ENCODE data around the gene AP5B1. TPM values are rescaled to one million over a fixed set of nuclear protein-coding genes. Genes with fewer than 3 reads are reported as not detected.

Gene AP5B1
- total and polyA plus RNA-seq, 8 donors, result 3.6 to 44.9 (median 12.4) TPM

DNA sequence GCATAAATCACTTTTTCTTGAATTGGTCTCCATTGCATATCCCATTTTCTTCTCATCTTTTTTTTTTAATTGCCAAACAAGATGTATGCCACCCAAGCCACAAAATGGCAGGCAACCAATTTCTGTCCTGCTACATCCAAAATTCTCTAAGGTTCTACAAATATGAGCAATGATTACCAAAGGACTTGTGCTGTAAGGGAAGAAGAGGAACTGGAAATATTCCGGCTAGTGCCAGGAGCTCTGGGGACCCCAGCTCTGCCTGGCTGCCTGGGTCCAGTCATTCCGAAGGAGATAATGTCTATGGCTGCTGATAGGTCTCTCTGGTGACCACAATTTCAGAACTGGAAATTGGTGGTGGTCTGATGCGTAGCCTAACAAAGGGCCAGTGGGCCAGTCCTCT is 35.9 kb upstream of the AP5B1 start:
- 97 to 99% (median 97%) methylated on average over 3 of the region's 3 CpGs for WGBS, 5 donors
- Histone ChIP-seq H3K9me3 (no peaks in the 10 kb centered on the region), H3K27me3 (no peaks in the 10 kb centered on the region), H3K4me1 (peaks cover 4 to 39% (median 30%) of the 10 kb centered on the region in 4 donors), H3K27ac (no peak overlapping the region), H3K4me3 (no peak overlapping the region), H3K36me3 (peaks cover 0 to 10% (median 2%) of the 10 kb centered on the region in 4 donors)
- no peak for TF ChIP-seq POLR2AphosphoS5 (IDR thresholded peaks at IDR 0.05)
- no peak for TF ChIP-seq CTCF (IDR thresholded peaks at IDR 0.05)
- TF ChIP-seq POLR2A (IDR thresholded peaks at IDR 0.05), result no peak
- TF ChIP-seq EP300 (IDR thresholded peaks at IDR 0.05), result no peak
- no peak for DNase-seq
- intact Hi-C loops (cut with DNase I; ENCODE audit: low total_unique reads), result loop anchor here (5.0 kb wide), 1 partner anchor 104 kb away; the partner anchor contains the start of gene KAT5

DNA sequence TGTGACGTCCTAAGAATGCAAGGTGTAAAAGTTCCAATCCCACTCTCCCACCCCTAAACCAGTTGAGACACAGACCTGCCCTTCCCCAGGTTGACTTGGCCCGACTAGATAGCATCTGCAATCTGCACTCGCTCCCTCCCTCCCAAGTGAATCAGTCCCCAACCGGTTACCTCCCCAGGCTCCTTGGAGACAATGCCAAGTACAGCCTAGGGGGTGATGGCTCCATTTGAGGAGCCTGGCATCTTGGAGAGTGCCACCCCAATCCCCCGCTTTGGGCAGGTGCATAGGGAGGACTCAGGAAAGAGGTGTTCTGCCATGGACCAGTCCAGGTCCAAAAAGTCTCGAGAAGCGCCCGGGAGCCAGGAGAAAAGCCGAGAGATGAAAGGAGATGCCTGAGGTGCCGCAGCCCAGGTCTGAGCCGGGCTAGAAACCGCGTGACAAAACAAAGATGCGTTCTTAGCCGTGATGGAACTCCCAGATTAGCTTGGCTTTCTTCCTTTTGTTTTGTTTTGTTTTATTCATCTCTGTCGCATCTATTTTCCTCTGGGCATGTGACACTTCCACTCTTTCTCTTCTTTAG is 34.3 kb upstream of the AP5B1 start:
- Histone ChIP-seq H3K4me3 (no peak overlapping the region), H3K4me1 (peaks cover 4 to 32% (median 26%) of the 10 kb centered on the region in 4 donors), H3K9me3 (no peaks in the 10 kb centered on the region), H3K27me3 (no peaks in the 10 kb centered on the region), H3K27ac (no peak overlapping the region), H3K36me3 (peaks cover 0 to 10% (median 2%) of the 10 kb centered on the region in 4 donors)
- TF ChIP-seq POLR2A (IDR thresholded peaks at IDR 0.05), result no peak
- TF ChIP-seq POLR2AphosphoS5 (IDR thresholded peaks at IDR 0.05), result no peak
- TF ChIP-seq CTCF (IDR thresholded peaks at IDR 0.05), result no peak
- TF ChIP-seq EP300 (IDR thresholded peaks at IDR 0.05), result no peak
- 80 to 91% (median 87%) methylated on average over 14 to 16 of the region's 16 CpGs for WGBS, 5 donors
- intact Hi-C loops (cut with DNase I; ENCODE audit: low total_unique reads), result loop anchor here (5.0 kb wide), 2 partner anchors 38 to 103 kb away; partner anchors contain the start of gene KAT5
- no peak for DNase-seq

DNA sequence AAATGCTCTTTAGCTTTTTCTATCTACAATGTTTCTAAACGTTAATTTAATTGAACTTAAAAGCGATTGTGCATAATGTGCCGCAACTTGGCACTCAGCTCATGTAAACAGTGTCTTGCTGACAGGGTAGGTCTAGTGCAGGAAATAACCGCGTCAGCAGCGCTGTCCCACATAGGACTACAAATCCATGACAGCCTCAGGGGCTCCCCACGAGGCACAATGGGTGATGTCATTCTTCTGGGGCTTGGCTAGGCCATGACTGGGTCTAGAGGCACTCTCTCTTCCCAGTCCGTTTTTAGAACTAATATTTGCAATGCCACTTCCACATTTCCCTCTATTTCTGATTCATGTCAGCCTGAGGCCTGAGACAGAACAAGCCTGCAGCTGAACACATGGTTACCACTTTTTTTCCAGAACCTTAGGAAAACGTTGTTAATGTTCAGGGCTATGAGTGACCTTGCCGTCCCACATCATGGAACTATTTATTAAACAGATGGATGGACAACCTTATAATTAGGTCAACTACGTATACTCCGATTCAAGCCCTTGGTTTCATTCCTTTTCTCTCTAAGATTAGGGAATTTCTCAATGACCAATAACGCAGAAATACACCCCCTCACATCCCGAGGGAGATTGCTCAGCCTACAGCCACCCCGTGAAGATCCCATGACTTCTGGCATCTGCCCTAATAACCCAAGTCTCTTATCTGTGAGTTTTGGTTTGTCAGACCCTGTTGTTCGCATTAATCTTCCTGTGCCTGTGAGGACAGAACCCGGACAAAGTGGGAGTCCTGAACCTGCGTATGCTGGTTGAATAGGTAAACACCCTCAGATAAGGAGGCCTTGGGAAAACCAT is 33.6 kb upstream of the AP5B1 start:
- Histone ChIP-seq H3K27ac (no peak overlapping the region), H3K27me3 (no peaks in the 10 kb centered on the region), H3K36me3 (peaks cover 0 to 10% (median 2%) of the 10 kb centered on the region in 4 donors), H3K4me1 (peaks cover 4 to 32% (median 26%) of the 10 kb centered on the region in 4 donors), H3K9me3 (no peaks in the 10 kb centered on the region), H3K4me3 (no peak overlapping the region)
- peak; percentile 35 to 72 for DNase-seq
- intact Hi-C loops (cut with DNase I; ENCODE audit: low total_unique reads), result loop anchor here (5.0 kb wide), 1 partner anchor 37 kb away; no protein-coding TSS in a partner anchor
- 35 to 59% (median 48%) methylated on average over 18 of the region's 18 CpGs for WGBS, 5 donors
- TF ChIP-seq POLR2AphosphoS5 (IDR thresholded peaks at IDR 0.05) (no peak), CTCF (IDR thresholded peaks at IDR 0.05) (no peak), POLR2A (IDR thresholded peaks at IDR 0.05) (no peak), EP300 (IDR thresholded peaks at IDR 0.05) (no peak)

GRCh38 chr11:65811764-65812475 is 31.1 kb upstream of the AP5B1 start:
- Histone ChIP-seq H3K4me1 (peaks cover 0 to 19% (median 16%) of the 10 kb centered on the region in 4 donors), H3K27me3 (peaks cover 0 to 19% (median 14%) of the 10 kb centered on the region in 3 donors), H3K27ac (no peak overlapping the region), H3K36me3 (peaks cover 0 to 10% (median 2%) of the 10 kb centered on the region in 4 donors), H3K9me3 (no peaks in the 10 kb centered on the region), H3K4me3 (no peak overlapping the region)
- intact Hi-C loops (cut with DNase I; ENCODE audit: low total_unique reads), result loop anchor here (5.0 kb wide), 1 partner anchor 35 kb away; no protein-coding TSS in a partner anchor
- 56 to 84% (median 71%) methylated on average over 19 of the region's 19 CpGs for WGBS, 5 donors
- TF ChIP-seq CTCF (IDR thresholded peaks at IDR 0.05), result no peak
- no peak for TF ChIP-seq POLR2A (IDR thresholded peaks at IDR 0.05)
- no peak for TF ChIP-seq POLR2AphosphoS5 (IDR thresholded peaks at IDR 0.05)
- TF ChIP-seq EP300 (IDR thresholded peaks at IDR 0.05), result no peak
- DNase-seq, result no peak
